Panc1 (cell line): ENCODE measurements around the gene ACSM6.

Source experiments
- POLR2AphosphoS5 ChIP-seq: IDR thresholded peaks from 2 replicates; pipeline ENCODE4 v1.6.1; 2012; ENCODE audit warnings: mild to moderate bottlenecking, low read depth, low read length, moderate library complexity
- TCF7L2 ChIP-seq: IDR thresholded peaks from 2 replicates; pipeline ENCODE4 v1.6.1; 2011; ENCODE audit warnings: mild to moderate bottlenecking, low read depth, low read length, inconsistent platforms
- TF ChIP-seq, protein P1 (sequence below): fragments of 450-650 bp; IDR thresholded peaks from 2 replicates; pipeline ENCODE4 v1.5.1; 2017; ENCODE audit warnings: mild to moderate bottlenecking
- TF ChIP-seq, protein P2 (sequence below), 2 experiments: IDR thresholded peaks; 2 replicates each; pipeline ENCODE4 v1.6.1; 2011 to 2012; ENCODE audit warnings: low read depth in 2 of 2, control low read depth in 1 of 2, low read length in 1 of 2, mild to moderate bottlenecking in 1 of 2, moderate library complexity in 1 of 2; ENCODE audit not compliant: insufficient read depth in 1 of 2

DNA sequence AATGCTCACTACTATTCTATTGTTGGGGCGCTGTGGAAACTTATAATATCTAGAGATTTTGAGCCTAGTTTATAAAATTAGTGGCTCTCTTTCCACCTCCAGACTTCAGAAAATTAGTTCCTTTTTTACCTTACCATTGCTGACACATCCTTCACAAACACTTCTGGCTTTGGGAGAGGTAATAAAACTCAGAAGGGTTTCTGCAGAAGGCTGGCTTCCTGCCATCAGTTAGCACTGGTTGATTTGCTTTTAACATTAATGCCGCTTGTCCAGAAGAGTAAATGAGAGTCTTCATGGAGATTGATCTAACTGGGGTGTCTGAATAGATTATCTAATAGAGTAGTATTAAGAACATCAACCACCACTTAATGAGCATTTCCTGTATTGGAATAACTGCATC is 20.3 kb downstream of the ACSM6 start:
- TF ChIP-seq, protein P1, sequence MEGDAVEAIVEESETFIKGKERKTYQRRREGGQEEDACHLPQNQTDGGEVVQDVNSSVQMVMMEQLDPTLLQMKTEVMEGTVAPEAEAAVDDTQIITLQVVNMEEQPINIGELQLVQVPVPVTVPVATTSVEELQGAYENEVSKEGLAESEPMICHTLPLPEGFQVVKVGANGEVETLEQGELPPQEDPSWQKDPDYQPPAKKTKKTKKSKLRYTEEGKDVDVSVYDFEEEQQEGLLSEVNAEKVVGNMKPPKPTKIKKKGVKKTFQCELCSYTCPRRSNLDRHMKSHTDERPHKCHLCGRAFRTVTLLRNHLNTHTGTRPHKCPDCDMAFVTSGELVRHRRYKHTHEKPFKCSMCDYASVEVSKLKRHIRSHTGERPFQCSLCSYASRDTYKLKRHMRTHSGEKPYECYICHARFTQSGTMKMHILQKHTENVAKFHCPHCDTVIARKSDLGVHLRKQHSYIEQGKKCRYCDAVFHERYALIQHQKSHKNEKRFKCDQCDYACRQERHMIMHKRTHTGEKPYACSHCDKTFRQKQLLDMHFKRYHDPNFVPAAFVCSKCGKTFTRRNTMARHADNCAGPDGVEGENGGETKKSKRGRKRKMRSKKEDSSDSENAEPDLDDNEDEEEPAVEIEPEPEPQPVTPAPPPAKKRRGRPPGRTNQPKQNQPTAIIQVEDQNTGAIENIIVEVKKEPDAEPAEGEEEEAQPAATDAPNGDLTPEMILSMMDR, result no peak
- TF ChIP-seq POLR2AphosphoS5 (no peak), TCF7L2 (no peak)
- TF ChIP-seq, protein P2, sequence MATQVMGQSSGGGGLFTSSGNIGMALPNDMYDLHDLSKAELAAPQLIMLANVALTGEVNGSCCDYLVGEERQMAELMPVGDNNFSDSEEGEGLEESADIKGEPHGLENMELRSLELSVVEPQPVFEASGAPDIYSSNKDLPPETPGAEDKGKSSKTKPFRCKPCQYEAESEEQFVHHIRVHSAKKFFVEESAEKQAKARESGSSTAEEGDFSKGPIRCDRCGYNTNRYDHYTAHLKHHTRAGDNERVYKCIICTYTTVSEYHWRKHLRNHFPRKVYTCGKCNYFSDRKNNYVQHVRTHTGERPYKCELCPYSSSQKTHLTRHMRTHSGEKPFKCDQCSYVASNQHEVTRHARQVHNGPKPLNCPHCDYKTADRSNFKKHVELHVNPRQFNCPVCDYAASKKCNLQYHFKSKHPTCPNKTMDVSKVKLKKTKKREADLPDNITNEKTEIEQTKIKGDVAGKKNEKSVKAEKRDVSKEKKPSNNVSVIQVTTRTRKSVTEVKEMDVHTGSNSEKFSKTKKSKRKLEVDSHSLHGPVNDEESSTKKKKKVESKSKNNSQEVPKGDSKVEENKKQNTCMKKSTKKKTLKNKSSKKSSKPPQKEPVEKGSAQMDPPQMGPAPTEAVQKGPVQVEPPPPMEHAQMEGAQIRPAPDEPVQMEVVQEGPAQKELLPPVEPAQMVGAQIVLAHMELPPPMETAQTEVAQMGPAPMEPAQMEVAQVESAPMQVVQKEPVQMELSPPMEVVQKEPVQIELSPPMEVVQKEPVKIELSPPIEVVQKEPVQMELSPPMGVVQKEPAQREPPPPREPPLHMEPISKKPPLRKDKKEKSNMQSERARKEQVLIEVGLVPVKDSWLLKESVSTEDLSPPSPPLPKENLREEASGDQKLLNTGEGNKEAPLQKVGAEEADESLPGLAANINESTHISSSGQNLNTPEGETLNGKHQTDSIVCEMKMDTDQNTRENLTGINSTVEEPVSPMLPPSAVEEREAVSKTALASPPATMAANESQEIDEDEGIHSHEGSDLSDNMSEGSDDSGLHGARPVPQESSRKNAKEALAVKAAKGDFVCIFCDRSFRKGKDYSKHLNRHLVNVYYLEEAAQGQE (IDR thresholded peaks at IDR 0.05; ENCODE audit: insufficient read depth in 1 of 2, low read depth in 2 of 2, low read length in 1 of 2), result no peak
